Psoas muscle (tissue), 8 donors: ENCODE data around the gene CDC42BPG. TPM values are rescaled to one million over a fixed set of nuclear protein-coding genes. Genes with fewer than 3 reads are reported as not detected.

ENCODE experiments used
- ATAC-seq, 4 donors: fragments of 200-7000 bp; cut with Tn5 transposase; one replicate each; pipeline ENCODE4 v1.9.1; 2020; ENCODE audit warnings: moderate library complexity in 3 of 4, mild to moderate bottlenecking in 2 of 4
- DNase-seq, 2 donors: peaks; one replicate each; pipeline ENCODE4 v3.0.0-alpha.2; 2020
- H3K27ac ChIP-seq: fragments of 200-600 bp; one replicate; pipeline ENCODE4 v1.8.0; 2022
- H3K27me3 ChIP-seq, 3 donors: fragments of 200-600 bp in 1 of 3; one replicate each; pipeline versions ENCODE4 v1.6.1 to v1.8.0; 2013 to 2022; ENCODE audit warnings: low read length in 2 of 3, mild to moderate bottlenecking in 2 of 3, moderate library complexity in 1 of 3; ENCODE audit not compliant: insufficient read depth in 3 of 3
- H3K36me3 ChIP-seq, 2 donors: fragments of 200-600 bp in 1 of 2; one replicate each; pipeline versions ENCODE4 v1.6.1 to v1.8.0; 2013 to 2022; ENCODE audit warnings: low read depth in 1 of 2, mild to moderate bottlenecking in 1 of 2, moderate library complexity in 1 of 2; ENCODE audit not compliant: insufficient read depth in 1 of 2
- H3K4me1 ChIP-seq: fragments of 200-600 bp; one replicate; pipeline ENCODE4 v1.8.0; 2022
- H3K4me3 ChIP-seq: fragments of 200-600 bp; one replicate; pipeline ENCODE4 v1.8.0; 2022; ENCODE audit warnings: mild to moderate bottlenecking
- H3K9me3 ChIP-seq: fragments of 200-600 bp; one replicate; pipeline ENCODE4 v1.8.0; 2022
- WGBS, 3 donors: extraction: QIAGEN DNeasy Blood & Tissue Kit; methylation state at CpG; one replicate each; pipeline versions ENCODE4 v1.1.6 to v1.1.7; 2013; 5-methylcytosine and 5-hydroxymethylcytosine counted together
- intact Hi-C, 2 donors: fragments of 100-400 bp; cut with DNase I; formaldehyde crosslinking; loops; one replicate each; pipeline versions ENCODE4 v1.11.0 to v1.14.2; 2022
- polyA plus RNA-seq, 3 donors: library from polyadenylated mRNA; stranded (reverse); fragments of 200-250 nt; gene quantifications; one replicate each; pipeline ENCODE4 v1.2.3, GENCODE V29; 2013
- total RNA-seq, 4 donors: library from RNA; stranded (reverse); fragmentation: NEBNext Ultra II Directional in 2 of 4; extraction: Animal tissue kit (Norgen Biotek cat#: 25700) in 2 of 4; gene quantifications; one replicate each; pipeline versions ENCODE4 v1.2.1 to v1.2.4, GENCODE V29; 2021 to 2023
- TF ChIP-seq, protein P1 (sequence below): fragments of 200-600 bp; IDR thresholded peaks from one replicate; pipeline ENCODE4 v1.8.0; 2022; ENCODE audit warnings: antibody characterized with exemption
- donor health status: healthy with polysubstance abuse.
- donor health status: DM: no; HTN: no; CAD: no; lungs with moderate emphysema.
- donor health status: Bipolar disorder and iron deficiency.
- donor health status: healthy.
- donor health status: DM: yes; HTN: yes; CAD: no.
- donor health status: DM: no; HTN: no; CAD: no.
- donor health status: DM: no; HTN: no; CAD: no.
- donor health status: DM: yes; HTN: yes; CAD: no.

Gene CDC42BPG
- total and polyA plus RNA-seq, 7 donors: 0.04 to 2.2 (median 0.06) TPM; not detected in 1

DNA sequence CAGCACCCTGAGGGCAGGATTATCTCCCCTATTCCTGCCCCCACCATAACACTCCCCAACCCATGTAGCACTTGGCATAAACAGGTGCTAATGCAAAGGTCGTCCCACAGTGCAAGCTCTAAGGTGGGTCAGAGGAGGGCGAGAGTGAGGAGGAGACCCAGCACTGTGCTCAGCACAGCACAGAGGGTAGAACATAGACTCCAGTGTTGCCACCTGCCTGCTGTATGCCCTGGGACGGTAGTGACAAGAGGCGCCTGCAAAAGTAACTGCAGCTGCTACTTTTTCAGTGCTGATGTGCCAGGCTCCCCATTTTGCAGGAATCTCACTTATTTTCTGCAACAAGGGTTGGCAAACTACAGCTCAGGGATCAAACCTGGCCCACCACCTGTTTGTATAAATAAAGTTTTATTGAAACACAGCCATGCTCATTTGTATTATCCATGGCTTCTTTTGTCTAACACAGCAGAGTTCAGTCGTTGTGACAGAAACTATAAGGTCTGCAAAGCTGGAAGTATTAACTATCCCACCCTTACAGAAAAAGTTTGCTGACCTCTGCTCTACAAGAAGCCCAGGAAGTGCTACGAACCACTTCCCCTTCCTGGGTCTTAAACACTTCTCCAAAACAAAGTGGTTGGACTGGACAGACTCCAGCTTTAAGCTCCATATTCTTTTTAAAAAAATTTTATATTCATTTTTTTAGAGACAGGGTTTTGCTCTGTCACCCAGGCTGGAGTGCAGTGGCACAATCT is 16.9 kb upstream of the CDC42BPG start:
- H3K27me3 ChIP-seq: no peaks in the 10 kb centered on the region
- 74 to 77% (median 75%) methylated on average over 6 of the region's 6 CpGs for whole genome bisulfite sequencing, 3 donors
- TF ChIP-seq, protein P1, sequence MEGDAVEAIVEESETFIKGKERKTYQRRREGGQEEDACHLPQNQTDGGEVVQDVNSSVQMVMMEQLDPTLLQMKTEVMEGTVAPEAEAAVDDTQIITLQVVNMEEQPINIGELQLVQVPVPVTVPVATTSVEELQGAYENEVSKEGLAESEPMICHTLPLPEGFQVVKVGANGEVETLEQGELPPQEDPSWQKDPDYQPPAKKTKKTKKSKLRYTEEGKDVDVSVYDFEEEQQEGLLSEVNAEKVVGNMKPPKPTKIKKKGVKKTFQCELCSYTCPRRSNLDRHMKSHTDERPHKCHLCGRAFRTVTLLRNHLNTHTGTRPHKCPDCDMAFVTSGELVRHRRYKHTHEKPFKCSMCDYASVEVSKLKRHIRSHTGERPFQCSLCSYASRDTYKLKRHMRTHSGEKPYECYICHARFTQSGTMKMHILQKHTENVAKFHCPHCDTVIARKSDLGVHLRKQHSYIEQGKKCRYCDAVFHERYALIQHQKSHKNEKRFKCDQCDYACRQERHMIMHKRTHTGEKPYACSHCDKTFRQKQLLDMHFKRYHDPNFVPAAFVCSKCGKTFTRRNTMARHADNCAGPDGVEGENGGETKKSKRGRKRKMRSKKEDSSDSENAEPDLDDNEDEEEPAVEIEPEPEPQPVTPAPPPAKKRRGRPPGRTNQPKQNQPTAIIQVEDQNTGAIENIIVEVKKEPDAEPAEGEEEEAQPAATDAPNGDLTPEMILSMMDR: no peak
- peaks cover 92% of the 10 kb centered on the region for H3K4me1 ChIP-seq
- intact Hi-C loops: no loop called here
- H3K4me3 ChIP-seq: no peak overlapping the region
- H3K36me3 ChIP-seq: peaks cover 3 to 17% of the 10 kb centered on the region in 2 donors
- DNase-seq (no peak), ATAC-seq (no peak)
- peak overlapping the region; percentile 98 for H3K27ac ChIP-seq
- no peaks in the 10 kb centered on the region for H3K9me3 ChIP-seq

DNA sequence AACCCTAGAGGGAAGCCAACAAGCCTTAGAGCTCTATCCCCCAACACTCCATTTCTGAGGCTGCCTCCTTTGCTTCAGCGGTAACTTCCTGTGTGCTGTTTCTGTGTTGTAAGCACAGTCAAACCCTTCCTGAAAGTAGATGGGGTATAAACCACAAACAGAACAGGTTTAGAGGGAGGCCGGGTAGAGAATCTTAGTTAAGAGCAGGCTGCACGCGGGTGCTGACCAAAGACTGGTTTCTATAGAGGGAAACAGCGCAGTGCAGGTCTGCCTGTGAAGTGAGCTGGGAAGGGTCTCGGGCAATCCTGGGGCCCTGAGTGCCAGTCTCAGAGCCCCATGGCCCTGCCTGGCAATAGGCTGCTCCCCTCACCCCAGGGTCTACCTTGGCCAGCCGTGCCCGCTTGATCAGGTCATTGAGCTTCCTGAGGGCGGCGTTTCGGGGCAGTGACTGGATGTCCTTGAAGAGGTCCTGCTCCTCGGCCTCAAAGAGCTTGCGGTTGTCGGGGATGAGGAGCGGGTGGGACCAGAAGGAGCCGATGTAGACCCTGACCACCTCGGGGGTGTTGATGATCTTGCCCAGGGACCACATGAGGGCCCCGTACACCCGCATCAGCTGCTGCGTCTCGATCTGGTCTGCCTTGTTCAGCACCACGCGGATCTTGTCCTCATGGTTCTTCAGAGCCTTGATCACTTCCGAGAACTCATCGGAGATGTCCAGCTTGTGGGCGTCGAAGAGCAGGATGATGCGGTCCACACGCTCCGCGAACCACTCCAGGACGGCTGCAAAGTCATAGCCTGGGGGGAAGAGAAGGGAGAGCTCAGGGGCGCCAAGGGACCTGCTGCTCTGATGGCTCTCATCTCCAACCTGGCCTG is 15.3 kb upstream of the CDC42BPG start:
- intact Hi-C loops: loop anchor here in 1 of 2 donors (2.0 kb wide), 1 partner anchor 17 kb away; no protein-coding TSS in a partner anchor
- H3K36me3 ChIP-seq: peaks cover 3 to 17% of the 10 kb centered on the region in 2 donors
- TF ChIP-seq, protein P1: no peak
- WGBS, 3 donors: 90 to 94% (median 91%) methylated on average over 33 of the region's 33 CpGs
- DNase-seq (no peak), ATAC-seq (no peak)
- H3K9me3 ChIP-seq: no peaks in the 10 kb centered on the region
- peaks cover 92% of the 10 kb centered on the region for H3K4me1 ChIP-seq
- H3K27ac ChIP-seq: peak overlapping the region; percentile 98
- H3K27me3 ChIP-seq: no peaks in the 10 kb centered on the region
- peak overlapping the region; percentile 29 for H3K4me3 ChIP-seq

DNA sequence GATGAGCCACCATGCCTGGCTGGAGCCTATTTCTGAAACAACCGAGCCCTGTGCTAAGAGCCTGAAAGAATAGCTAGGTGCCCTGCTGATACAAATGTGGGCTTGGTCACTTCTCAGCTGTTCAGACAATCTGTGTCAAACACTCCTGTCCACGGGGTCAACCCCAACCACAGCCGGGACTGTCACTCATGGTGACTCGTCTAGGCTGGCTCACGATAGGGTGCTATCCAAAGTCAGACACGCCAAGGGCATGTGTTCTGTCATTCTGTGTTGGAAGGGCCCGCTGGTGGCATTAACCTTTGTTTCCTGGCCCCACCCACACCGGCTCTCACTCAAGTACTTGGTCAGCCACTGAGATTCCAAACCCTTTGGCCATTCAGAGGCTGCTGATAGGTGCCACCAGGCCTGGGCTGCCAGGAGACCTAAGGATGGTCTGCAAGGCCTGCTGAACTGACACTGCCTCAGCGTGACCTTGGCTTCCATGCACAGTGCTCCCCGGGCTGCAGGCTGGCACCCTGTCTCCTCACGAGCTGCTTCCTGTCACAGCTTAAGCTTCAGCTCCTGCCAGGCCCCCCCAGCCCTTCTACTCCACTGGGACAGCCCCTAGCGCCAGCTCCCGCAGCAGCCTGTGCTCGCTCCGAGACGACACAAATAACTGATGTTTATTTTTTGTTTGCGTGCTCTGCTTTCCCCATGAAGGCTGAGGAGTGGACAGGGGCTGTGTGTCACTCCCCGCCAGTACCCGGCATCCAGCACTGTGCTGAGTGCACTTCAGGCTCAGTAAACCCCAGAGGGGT is 14.2 kb upstream of the CDC42BPG start:
- DNase-seq (peak; percentile 86 to 95), ATAC-seq (peak; percentile 78 to 82 (median 80))
- TF ChIP-seq, protein P1: no peak
- intact Hi-C loops: loop anchor here in 1 of 2 donors (2.0 kb wide), 1 partner anchor 18 kb away; no protein-coding TSS in a partner anchor
- no peaks in the 10 kb centered on the region for H3K9me3 ChIP-seq
- 18 to 38% (median 21%) methylated on average over 19 of the region's 19 CpGs for WGBS, 3 donors
- H3K4me1 ChIP-seq: peaks cover 92% of the 10 kb centered on the region
- H3K36me3 ChIP-seq: peaks cover 3 to 23% of the 10 kb centered on the region in 2 donors
- H3K27ac ChIP-seq: peak overlapping the region; percentile 98
- no peaks in the 10 kb centered on the region for H3K27me3 ChIP-seq
- peak overlapping the region; percentile 29 for H3K4me3 ChIP-seq

DNA sequence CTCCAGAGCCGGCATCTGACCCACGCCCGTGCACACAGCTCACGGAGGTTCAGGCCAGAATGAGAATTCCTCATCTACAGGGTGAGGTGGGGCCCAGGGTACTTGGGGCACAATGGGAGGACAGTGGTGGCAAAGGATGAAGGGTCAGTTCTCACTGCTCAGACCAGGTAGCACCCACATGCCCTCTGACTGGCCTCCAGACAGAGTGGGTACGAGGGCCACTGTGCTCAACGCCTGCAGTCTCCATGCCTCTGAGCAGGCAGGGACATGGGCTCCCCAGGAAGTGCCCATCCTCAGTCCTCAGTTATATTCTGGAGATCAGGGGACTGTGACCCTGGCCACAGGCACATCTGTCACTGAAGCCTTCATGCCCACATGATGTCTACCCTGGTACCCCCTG is 13.0 kb upstream of the CDC42BPG start:
- 87 to 95% (median 91%) methylated on average over 6 of the region's 6 CpGs for WGBS, 3 donors
- peak overlapping the region; percentile 98 for H3K27ac ChIP-seq
- no peak for ATAC-seq
- H3K9me3 ChIP-seq: no peaks in the 10 kb centered on the region
- peaks cover 5 to 32% of the 10 kb centered on the region in 2 donors for H3K36me3 ChIP-seq
- no peak overlapping the region for H3K4me3 ChIP-seq
- H3K4me1 ChIP-seq: peaks cover 92% of the 10 kb centered on the region
- intact Hi-C loops: no loop called here
- TF ChIP-seq, protein P1: no peak
- DNase-seq: no peak
- H3K27me3 ChIP-seq: no peaks in the 10 kb centered on the region
